ENCODE measurements around the gene MYO1E.

The MYO1E gene

DNA sequence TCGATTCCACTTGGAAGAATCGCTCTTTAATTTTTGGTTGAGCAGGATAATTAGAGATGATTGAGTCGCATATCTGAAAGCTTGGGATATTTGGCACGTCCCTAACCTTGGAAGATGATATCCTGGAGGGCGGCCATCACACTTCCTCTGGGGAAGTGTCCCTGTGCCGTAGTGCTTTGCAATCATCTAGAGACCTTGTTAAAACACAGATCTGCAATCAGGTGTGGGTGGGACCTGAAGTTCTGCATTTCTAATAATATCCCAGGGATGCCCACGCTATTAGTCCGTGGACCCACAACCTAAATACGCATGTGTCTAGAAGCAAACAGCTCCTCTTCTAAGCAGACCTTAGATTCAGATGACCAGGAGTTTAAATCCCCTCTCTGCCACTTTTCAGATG is 20.5 kb downstream of the MYO1E start:
- H3K9me3 ChIP-seq: no peaks in the 10 kb centered on the region
- DNase-seq: no peak
- H3K27ac ChIP-seq: no peak overlapping the region
- TF ChIP-seq, protein P1, sequence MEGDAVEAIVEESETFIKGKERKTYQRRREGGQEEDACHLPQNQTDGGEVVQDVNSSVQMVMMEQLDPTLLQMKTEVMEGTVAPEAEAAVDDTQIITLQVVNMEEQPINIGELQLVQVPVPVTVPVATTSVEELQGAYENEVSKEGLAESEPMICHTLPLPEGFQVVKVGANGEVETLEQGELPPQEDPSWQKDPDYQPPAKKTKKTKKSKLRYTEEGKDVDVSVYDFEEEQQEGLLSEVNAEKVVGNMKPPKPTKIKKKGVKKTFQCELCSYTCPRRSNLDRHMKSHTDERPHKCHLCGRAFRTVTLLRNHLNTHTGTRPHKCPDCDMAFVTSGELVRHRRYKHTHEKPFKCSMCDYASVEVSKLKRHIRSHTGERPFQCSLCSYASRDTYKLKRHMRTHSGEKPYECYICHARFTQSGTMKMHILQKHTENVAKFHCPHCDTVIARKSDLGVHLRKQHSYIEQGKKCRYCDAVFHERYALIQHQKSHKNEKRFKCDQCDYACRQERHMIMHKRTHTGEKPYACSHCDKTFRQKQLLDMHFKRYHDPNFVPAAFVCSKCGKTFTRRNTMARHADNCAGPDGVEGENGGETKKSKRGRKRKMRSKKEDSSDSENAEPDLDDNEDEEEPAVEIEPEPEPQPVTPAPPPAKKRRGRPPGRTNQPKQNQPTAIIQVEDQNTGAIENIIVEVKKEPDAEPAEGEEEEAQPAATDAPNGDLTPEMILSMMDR (IDR thresholded peaks at IDR 0.05): no peak
- H3K36me3 ChIP-seq: no peaks in the 10 kb centered on the region
- peaks cover 0 to 59% (median 33%) of the 10 kb centered on the region in 4 donors for H3K4me1 ChIP-seq
- no peaks in the 10 kb centered on the region for H3K27me3 ChIP-seq
- intact Hi-C loops (cut with DNase I; ENCODE audit: low total_unique reads): no loop called here
- no peak overlapping the region for H3K4me3 ChIP-seq

GRCh38 chr15:59350421-59350732 is 22.3 kb downstream of the MYO1E start:
- TF ChIP-seq, protein P1 (IDR thresholded peaks at IDR 0.05): no peak
- H3K4me3 ChIP-seq: no peak overlapping the region
- no peak for DNase-seq
- no peaks in the 10 kb centered on the region for H3K9me3 ChIP-seq
- H3K36me3 ChIP-seq: no peaks in the 10 kb centered on the region
- H3K27me3 ChIP-seq: no peaks in the 10 kb centered on the region
- intact Hi-C loops (cut with DNase I; ENCODE audit: low total_unique reads): no loop called here
- peak overlapping the region; percentile 46 to 59 for H3K27ac ChIP-seq
- peaks cover 0 to 72% (median 40%) of the 10 kb centered on the region in 4 donors for H3K4me1 ChIP-seq

GRCh38 chr15:59349680-59350420 is 22.8 kb downstream of the MYO1E start:
- TF ChIP-seq, protein P1 (IDR thresholded peaks at IDR 0.05): no peak
- no peak for DNase-seq
- H3K4me3 ChIP-seq: no peak overlapping the region
- peak overlapping the region; percentile 46 to 59 for H3K27ac ChIP-seq
- no peaks in the 10 kb centered on the region for H3K36me3 ChIP-seq
- no peaks in the 10 kb centered on the region for H3K9me3 ChIP-seq
- no peaks in the 10 kb centered on the region for H3K27me3 ChIP-seq
- intact Hi-C loops (cut with DNase I; ENCODE audit: low total_unique reads): no loop called here
- H3K4me1 ChIP-seq: peaks cover 0 to 73% (median 42%) of the 10 kb centered on the region in 4 donors

GRCh38 chr15:59347915-59348314 is 24.8 kb downstream of the MYO1E start:
- Histone ChIP-seq H3K9me3 (no peaks in the 10 kb centered on the region), H3K36me3 (no peaks in the 10 kb centered on the region), H3K27ac (no peak overlapping the region), H3K27me3 (no peaks in the 10 kb centered on the region), H3K4me3 (no peak overlapping the region), H3K4me1 (peaks cover 0 to 83% (median 38%) of the 10 kb centered on the region in 4 donors)
- intact Hi-C loops (cut with DNase I; ENCODE audit: low total_unique reads): no loop called here
- TF ChIP-seq, protein P1 (IDR thresholded peaks at IDR 0.05): no peak
- no peak for DNase-seq

DNA sequence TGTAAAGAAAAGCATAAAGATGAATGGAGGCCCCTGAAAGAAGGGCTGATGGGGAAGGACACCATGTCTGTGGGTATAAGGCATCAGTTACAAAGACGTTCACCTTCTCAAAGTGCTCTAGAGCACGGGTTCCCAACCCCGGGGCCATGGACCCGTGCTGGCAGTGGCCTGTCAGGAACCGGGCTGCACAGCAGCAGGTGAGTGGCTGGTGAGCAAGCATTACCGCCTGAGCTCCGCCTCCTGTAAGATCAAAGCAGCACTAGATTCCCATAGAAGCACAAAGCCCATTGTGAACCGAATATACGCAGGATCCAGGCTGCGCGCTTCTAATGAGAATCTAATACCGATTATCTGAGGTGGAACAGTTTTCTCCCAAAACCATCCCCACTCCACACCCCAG is 25.7 kb downstream of the MYO1E start:
- TF ChIP-seq, protein P1 (IDR thresholded peaks at IDR 0.05): no peak
- Histone ChIP-seq H3K36me3 (no peaks in the 10 kb centered on the region), H3K27me3 (no peaks in the 10 kb centered on the region), H3K9me3 (no peaks in the 10 kb centered on the region), H3K4me3 (no peak overlapping the region), H3K4me1 (peaks cover 0 to 74% (median 34%) of the 10 kb centered on the region in 4 donors), H3K27ac (no peak overlapping the region)
- intact Hi-C loops (cut with DNase I; ENCODE audit: low total_unique reads): no loop called here
- no peak for DNase-seq
